Epidermal melanocyte (primary cell): ENCODE data around the gene B4GALT6.
A peak's percentile ranks its signal among the peaks of the same experiment; 100 is the strongest.
"Not testable (repeated sequence)": the region's sequence is repeated elsewhere in the genome, so short reads cannot be mapped to it uniquely, and the experiment has no call there.

Experiments used
- DNase-seq: peaks from one replicate; pipeline ENCODE4 v3.0.0; 2011; ENCODE audit warnings: low spot score; ENCODE audit not compliant: insufficient read length

The B4GALT6 gene

GRCh38 chr18:31684279-31685096 lies at the start of gene B4GALT6:
B4GALT6 (minus strand) TSS chr18:31684581; CDS start chr18:31684426, 155 bp downstream.
- peak; percentile 40 for DNase-seq

- no peak for DNase-seq
Measured at GRCh38 chr18:31731628-31732027, 47.2 kb upstream of the B4GALT6 start.

GRCh38 chr18:31729196-31729595 lies 44.8 kb upstream of the B4GALT6 start:
- DNase-seq: not testable (repeated sequence)

- no peak for DNase-seq
Measured at GRCh38 chr18:31723990-31724711, 39.8 kb upstream of the B4GALT6 start.

GRCh38 chr18:31723639-31723989 lies 39.2 kb upstream of the B4GALT6 start:
- no peak for DNase-seq

- peak; percentile 76 for DNase-seq
Measured at GRCh38 chr18:31722369-31722957, 38.1 kb upstream of the B4GALT6 start.

- no peak for DNase-seq
Measured at GRCh38 chr18:31721601-31722000, 37.2 kb upstream of the B4GALT6 start.

- no peak for DNase-seq
Measured at GRCh38 chr18:31720867-31721266, 36.5 kb upstream of the B4GALT6 start.

GRCh38 chr18:31719363-31720006 lies 35.1 kb upstream of the B4GALT6 start:
- DNase-seq: no peak

GRCh38 chr18:31718386-31718785 lies 34.0 kb upstream of the B4GALT6 start:
- DNase-seq: no peak

GRCh38 chr18:31716362-31716761 lies 32.0 kb upstream of the B4GALT6 start:
- no peak for DNase-seq

- DNase-seq: no peak
Measured at GRCh38 chr18:31711365-31712172, 27.2 kb upstream of the B4GALT6 start.

GRCh38 chr18:31710826-31711225 lies 26.4 kb upstream of the B4GALT6 start:
- no peak for DNase-seq

GRCh38 chr18:31707815-31708214 lies 23.4 kb upstream of the B4GALT6 start:
- no peak for DNase-seq

GRCh38 chr18:31702449-31702848 lies 18.1 kb upstream of the B4GALT6 start:
- no peak for DNase-seq

GRCh38 chr18:31701744-31702143 lies 17.4 kb upstream of the B4GALT6 start:
- DNase-seq: no peak

- DNase-seq: no peak
Measured at GRCh38 chr18:31700990-31701389, 16.6 kb upstream of the B4GALT6 start.

GRCh38 chr18:31697351-31698298 lies 13.2 kb upstream of the B4GALT6 start:
- DNase-seq: no peak

GRCh38 chr18:31695989-31696388 lies 11.6 kb upstream of the B4GALT6 start:
- DNase-seq: no peak

GRCh38 chr18:31694297-31694696 lies 9.9 kb upstream of the B4GALT6 start:
- no peak for DNase-seq
